ENCODE measurements around the gene ARHGAP29.
A peak's percentile ranks its signal among the peaks of the same experiment; 100 is the strongest.

The ARHGAP29 gene

GRCh38 chr1:94265011-94265422 is 27.6 kb upstream of the ARHGAP29 start:
- DNase-seq (ENCODE audit: low spot score), result no peak

GRCh38 chr1:94260635-94261387 is 23.4 kb upstream of the ARHGAP29 start:
- no peak for DNase-seq (ENCODE audit: low spot score)

DNA sequence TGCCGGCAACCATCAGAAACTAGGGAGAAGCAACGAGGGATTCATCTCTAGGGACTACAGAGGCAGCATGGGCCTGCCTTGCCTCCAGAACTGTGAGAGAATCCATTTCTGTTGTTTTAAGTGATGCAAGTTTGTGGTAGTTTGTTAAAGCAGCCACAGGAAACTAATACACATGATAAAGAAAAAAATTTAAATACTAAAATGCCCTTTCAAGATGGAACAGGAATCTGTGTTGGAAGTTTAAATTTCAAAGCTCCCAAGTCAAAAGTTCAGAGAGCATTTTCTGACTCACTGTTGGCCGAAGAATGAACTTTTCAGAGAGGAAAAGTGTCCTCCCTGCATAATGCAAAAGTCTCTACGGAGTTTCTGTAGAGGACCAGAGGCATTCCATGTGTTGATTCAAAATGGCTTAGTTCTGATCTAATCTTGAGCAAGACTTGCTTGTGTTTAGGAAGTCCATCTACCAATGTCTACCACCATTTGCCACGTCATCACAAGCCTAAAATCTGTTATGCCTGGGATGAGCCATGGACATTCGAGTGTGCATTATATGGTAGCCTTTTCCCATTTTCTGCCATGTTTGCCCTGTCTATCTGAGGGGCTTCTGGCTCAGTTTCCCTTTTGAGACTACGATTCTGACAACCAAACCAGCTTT is 22.4 kb upstream of the ARHGAP29 start:
- DNase-seq (ENCODE audit: low spot score), result no peak

DNA sequence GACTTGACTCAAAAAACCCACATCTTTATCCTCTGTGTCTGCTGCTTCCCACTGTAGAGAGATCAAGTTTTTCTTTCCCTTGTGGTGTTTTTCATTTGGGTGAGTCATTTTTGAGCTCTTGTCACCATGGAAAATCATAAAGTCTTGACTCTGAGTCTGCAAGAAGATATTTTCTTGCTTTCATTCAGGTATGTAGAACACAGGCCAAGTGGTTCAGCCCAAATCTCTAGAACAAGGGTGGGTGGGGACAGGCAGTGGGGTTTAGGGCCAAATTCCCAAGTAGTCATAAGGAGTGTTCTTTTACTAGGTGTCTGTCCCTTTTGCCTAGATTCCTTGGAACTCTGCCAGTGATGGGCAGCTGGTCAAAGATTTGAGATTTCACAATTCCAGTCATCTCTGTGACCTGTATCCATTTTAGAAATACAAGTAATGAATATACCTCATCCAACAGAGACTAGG is 21.5 kb upstream of the ARHGAP29 start:
- no peak for DNase-seq (ENCODE audit: low spot score)

GRCh38 chr1:94257444-94257843 is 20.1 kb upstream of the ARHGAP29 start:
- DNase-seq (ENCODE audit: low spot score), result no peak

DNA sequence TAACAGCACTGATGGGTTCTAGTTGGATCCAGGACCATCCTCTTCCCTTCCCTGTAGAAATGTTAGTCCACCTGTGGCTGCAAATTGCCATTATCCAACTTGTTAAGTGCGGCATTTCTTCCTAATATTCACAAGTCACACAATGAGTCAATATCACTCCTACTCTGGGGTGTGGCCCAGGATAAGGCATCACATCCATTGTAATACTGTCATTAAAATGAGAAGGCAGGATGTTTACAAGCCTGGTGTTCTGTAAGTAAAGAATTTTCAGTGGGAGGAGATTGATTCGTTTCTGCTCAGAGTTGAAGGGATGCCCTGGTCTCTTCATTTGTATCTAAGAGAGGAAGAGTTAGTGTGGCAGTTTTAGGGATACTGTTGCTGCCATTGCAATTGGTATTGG is 18.1 kb upstream of the ARHGAP29 start:
- DNase-seq (ENCODE audit: low spot score), result peak; percentile 35

DNA sequence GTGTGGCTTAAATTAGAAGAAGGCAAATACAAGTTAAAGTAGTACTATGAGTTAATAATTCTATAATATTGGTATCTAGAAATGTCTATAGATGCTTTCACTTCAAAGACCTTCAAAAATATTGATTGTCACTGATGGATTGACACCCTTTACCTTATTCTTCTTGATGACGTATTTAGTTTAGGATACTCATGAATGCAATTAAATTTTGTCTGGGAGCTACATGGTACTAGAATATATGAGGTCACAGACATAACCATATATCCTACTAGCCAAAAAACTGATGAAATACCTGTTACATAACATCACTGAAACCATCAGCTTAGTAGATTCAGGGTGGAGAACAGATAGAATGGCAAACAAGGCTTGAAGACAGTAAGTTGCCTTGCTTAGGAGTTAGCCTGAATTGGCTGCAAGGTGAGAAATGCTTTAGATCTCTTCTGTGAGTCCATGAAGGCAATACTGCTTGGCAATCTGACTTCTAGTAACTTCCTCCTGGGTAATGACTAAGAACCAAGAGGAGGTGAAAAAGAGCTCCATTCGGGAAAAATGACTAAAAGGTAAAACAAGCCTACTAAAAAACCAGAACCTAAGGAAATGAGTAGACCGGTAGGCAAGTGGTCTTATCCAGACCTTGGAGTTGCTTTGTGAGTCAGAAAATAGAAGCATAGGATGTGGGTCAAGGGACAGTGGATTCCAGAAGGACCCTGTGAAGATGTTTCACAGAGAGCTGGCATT is 16.9 kb upstream of the ARHGAP29 start:
- DNase-seq (ENCODE audit: low spot score), result no peak

- DNase-seq (ENCODE audit: low spot score), result no peak
These were observed 16.2 kb upstream of the ARHGAP29 start for GRCh38 chr1:94253456-94254017.

- DNase-seq (ENCODE audit: low spot score), result no peak
These were observed 13.0 kb upstream of the ARHGAP29 start for GRCh38 chr1:94250341-94250740.

DNA sequence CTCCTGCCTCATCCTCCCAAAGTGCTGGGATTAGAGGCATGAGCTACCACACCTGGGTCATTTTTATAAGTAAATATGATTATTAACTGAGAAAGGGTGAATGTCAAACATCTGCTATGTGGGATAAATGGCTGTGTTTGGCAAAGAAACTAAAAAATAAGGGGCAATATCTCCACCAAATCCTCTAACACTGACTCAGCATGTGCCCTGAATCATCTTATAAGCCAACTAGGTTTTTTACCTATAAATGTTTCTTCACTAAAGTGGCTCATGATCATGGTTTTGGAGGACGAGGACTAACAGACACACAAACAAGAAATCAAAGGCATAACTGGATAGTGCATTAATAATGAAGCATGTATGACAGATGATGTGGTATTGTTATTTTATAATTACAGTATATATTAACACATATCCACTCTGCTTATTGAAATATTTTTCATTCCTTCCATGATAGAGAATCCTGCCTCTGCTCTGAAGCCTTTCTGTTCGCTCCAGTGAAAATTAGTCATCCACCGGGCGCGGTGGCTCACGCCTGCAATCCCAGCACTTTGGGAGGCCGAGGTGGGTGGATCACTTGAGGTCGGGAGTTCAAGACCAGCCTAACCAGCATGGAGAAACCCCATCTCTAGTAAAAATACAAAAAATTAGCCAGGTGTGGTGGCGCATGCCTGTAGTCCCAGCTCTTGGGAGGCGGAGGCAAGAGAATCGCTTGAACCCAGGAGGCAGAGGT is 11.7 kb upstream of the ARHGAP29 start:
- no peak for DNase-seq (ENCODE audit: low spot score)

GRCh38 chr1:94247138-94248094 is 10.0 kb upstream of the ARHGAP29 start:
- DNase-seq (ENCODE audit: low spot score), result peak; percentile 56

- DNase-seq (ENCODE audit: low spot score), result peak; percentile 20
These were observed 9.3 kb upstream of the ARHGAP29 start for GRCh38 chr1:94246692-94247137.

GRCh38 chr1:94245747-94246438 is 8.5 kb upstream of the ARHGAP29 start:
- DNase-seq (ENCODE audit: low spot score), result no peak

DNA sequence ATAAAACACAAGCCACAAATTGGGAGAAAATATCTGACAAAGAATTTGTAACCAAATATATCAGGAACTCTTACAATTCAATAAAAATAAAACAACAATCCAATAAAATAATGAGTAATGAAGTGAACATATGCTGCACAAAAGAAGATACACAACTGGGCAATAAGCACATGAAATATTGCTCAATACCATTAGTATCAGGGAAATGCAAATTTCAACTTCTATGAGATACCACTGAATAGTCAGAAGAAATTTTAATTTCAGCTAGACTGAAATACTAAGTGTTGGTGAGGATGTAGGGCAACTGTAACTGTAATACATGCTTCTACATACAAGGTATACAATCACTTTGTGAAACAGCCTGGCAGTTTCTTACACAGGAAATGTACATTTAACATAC is 7.4 kb upstream of the ARHGAP29 start:
- no peak for DNase-seq (ENCODE audit: low spot score)

GRCh38 chr1:94243665-94244064 is 6.3 kb upstream of the ARHGAP29 start:
- no peak for DNase-seq (ENCODE audit: low spot score)

DNA sequence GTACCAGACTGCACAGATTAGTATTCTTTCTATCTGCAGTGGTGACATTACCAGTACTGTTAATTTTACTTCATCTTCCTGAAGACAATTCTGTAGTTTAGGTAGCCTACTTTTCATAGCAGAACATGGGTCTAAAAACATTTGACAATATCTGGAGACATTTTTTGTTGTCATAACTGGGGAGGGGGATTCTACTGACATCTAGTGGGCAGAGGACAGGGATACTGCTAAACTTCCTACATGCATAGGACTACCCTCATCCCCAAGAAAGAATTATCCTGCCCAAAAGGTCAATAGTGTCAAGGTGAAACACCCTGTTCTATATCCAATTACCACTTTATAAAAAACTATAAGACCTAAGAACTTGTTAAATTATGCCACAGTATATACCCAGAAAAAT is 3.4 kb upstream of the ARHGAP29 start:
- no peak for DNase-seq (ENCODE audit: low spot score)

GRCh38 chr1:94239796-94240195 is 2.4 kb upstream of the ARHGAP29 start:
- no peak for DNase-seq (ENCODE audit: low spot score)

- DNase-seq (ENCODE audit: low spot score), result no peak
These were observed 1.7 kb upstream of the ARHGAP29 start for GRCh38 chr1:94239051-94239450.

- peak; percentile 40 for DNase-seq (ENCODE audit: low spot score)
These were observed 624 bp downstream of the ARHGAP29 start for GRCh38 chr1:94236630-94237290.

All from SW480 (cell line).